GM18499 (cell line): ENCODE results near the gene PPM1J.

Source experiments
- ATAC-seq: cut with Tn5 transposase; IDR thresholded peaks from one replicate; pipeline ENCODE4 v1.9.1; 2021; ENCODE audit warnings: moderate number of reproducible peaks; ENCODE audit not compliant: insufficient read depth, unreplicated experiment

The PPM1J gene

GRCh38 chr1:112706505-112707220 is 8.5 kb downstream of the PPM1J start, which contains the start of gene RHOC:
Gene RHOC (minus strand): TSS chr1:112707127. CDS start chr1:112703799, 3,328 bp downstream.
- ATAC-seq, result peak; percentile 32

GRCh38 chr1:112704934-112705627 is 10.1 kb downstream of the PPM1J start:
- peak; percentile 36 for ATAC-seq

GRCh38 chr1:112704391-112704933 is 10.7 kb downstream of the PPM1J start:
- no peak for ATAC-seq

GRCh38 chr1:112703706-112704105 is 11.4 kb downstream of the PPM1J start:
- ATAC-seq, result no peak

- no peak for ATAC-seq
These were observed 12.5 kb downstream of the PPM1J start for GRCh38 chr1:112702420-112703261.

- no peak for ATAC-seq
These were observed 13.1 kb downstream of the PPM1J start for GRCh38 chr1:112702067-112702395.

GRCh38 chr1:112701227-112702066 is 13.7 kb downstream of the PPM1J start:
- no peak for ATAC-seq

GRCh38 chr1:112700290-112701226 is 14.6 kb downstream of the PPM1J start:
- ATAC-seq, result no peak

GRCh38 chr1:112699425-112700144 is 15.5 kb downstream of the PPM1J start:
- no peak for ATAC-seq

- ATAC-seq, result no peak
These were observed 16.5 kb downstream of the PPM1J start for GRCh38 chr1:112698366-112699310.

GRCh38 chr1:112697781-112698201 is 17.3 kb downstream of the PPM1J start:
- ATAC-seq, result no peak

GRCh38 chr1:112696578-112697314 is 18.4 kb downstream of the PPM1J start:
- ATAC-seq, result no peak

- no peak for ATAC-seq
These were observed 19.9 kb downstream of the PPM1J start for GRCh38 chr1:112695276-112695675.

- no peak for ATAC-seq
These were observed 20.7 kb downstream of the PPM1J start for GRCh38 chr1:112694363-112694929.

- ATAC-seq, result no peak
These were observed 21.3 kb downstream of the PPM1J start for GRCh38 chr1:112693821-112694220.

GRCh38 chr1:112692681-112693080 is 22.5 kb downstream of the PPM1J start:
- ATAC-seq, result no peak
